Endothelial cell of umbilical vein (primary cell): ENCODE data around the gene STK39. TPM values are rescaled to one million over a fixed set of nuclear protein-coding genes. Genes with fewer than 3 reads are reported as not detected.

Experiments used
- BruUV-seq: library from RNA; stranded (reverse); fragments of 400-500 nt; replicated peaks from 2 replicates; lab custom pipeline; 2021; lab: Mats Ljungman, UMichigan
- CTCF ChIA-PET: fragments of 300-600, 350-600 bp; sonication (Branson Sonifier 250); formaldehyde crosslinking; loops from one replicate; lab custom pipeline; 2021; ENCODE audit warnings: antibody characterized with exemption, inconsistent platforms; lab: Charles Lee
- POLR2A ChIA-PET: fragments of 300-600, 350-600 bp; sonication (Branson Sonifier 250); formaldehyde crosslinking; loops from one replicate; lab custom pipeline; 2021; ENCODE audit warnings: antibody characterized with exemption, inconsistent platforms; lab: Charles Lee
- DNase-seq: peaks from one replicate; pipeline ENCODE4 v3.0.0-alpha.2; 2011; ENCODE audit warnings: low read depth, low spot score
- FAIRE-seq: peaks from 2 replicates; lab custom pipeline; 2011; peaks lifted over from hg19 to GRCh38; lab: Jason Lieb, UNC
- H2AFZ ChIP-seq: 2 replicates; pipeline ENCODE4 v1.6.0; 2012; ENCODE audit warnings: low read depth, low read length, control low read depth, inconsistent platforms
- H3K27ac ChIP-seq: 2 replicates; pipeline ENCODE4 v1.5.1; 2011; ENCODE audit warnings: low read depth, mild to moderate bottlenecking, control low read depth, low read length, moderate library complexity; ENCODE audit not compliant: insufficient read depth
- H3K27me3 ChIP-seq, 2 experiments: 2 replicates each; pipeline versions ENCODE4 v1.6.0 to v1.6.1; 2011; ENCODE audit warnings: low read length in 2 of 2, mixed read lengths in 1 of 2; ENCODE audit not compliant: control insufficient read depth in 2 of 2, insufficient read depth in 2 of 2
- H3K36me3 ChIP-seq, 2 experiments: 2 replicates in 1 of 2; 3 replicates in 1 of 2; pipeline ENCODE4 v1.5.1; 2011; ENCODE audit warnings: low read length in 2 of 2, mild to moderate bottlenecking in 1 of 2, moderate library complexity in 1 of 2; ENCODE audit not compliant: control insufficient read depth in 2 of 2, insufficient read depth in 2 of 2; ENCODE audit errors: extremely low read depth in 1 of 2
- H3K4me1 ChIP-seq: 3 replicates; pipeline ENCODE4 v1.5.1; 2011; ENCODE audit warnings: mild to moderate bottlenecking, low read length; ENCODE audit not compliant: control insufficient read depth, insufficient read depth; ENCODE audit errors: extremely low read depth
- H3K4me2 ChIP-seq: 2 replicates; pipeline ENCODE4 v1.6.1; 2011; ENCODE audit warnings: low read length, control low read depth, mixed read lengths; ENCODE audit not compliant: insufficient read depth
- H3K4me3 ChIP-seq, 3 experiments: fragments of 200-600 bp in 1 of 3; sonication (generic), shearing (Covaris generic) in 1 of 3; replicated peaks in 1 of 3; 2 replicates each; pipeline ENCODE4 v1.5.1; 2011 to 2016; ENCODE audit warnings: control low read depth in 3 of 3, low read length in 3 of 3, mild to moderate bottlenecking in 2 of 3, inconsistent platforms in 1 of 3, low read depth in 1 of 3, moderate library complexity in 1 of 3; ENCODE audit not compliant: insufficient read depth in 1 of 3
- H3K79me2 ChIP-seq: 2 replicates; pipeline ENCODE4 v1.6.0; 2012; ENCODE audit warnings: low read length, inconsistent platforms; ENCODE audit not compliant: control insufficient read depth, insufficient read depth
- H3K9ac ChIP-seq: replicated peaks from 2 replicates; pipeline ENCODE3; 2011; ENCODE audit warnings: low read length, control low read depth; ENCODE audit not compliant: insufficient read depth; ENCODE audit errors: extremely low read depth
- H3K9me1 ChIP-seq: replicated peaks from 3 replicates; pipeline ENCODE4 v1.6.0; 2011; ENCODE audit warnings: mild to moderate bottlenecking, low read length; ENCODE audit not compliant: control insufficient read depth, insufficient read depth; ENCODE audit errors: extremely low read depth
- H3K9me3 ChIP-seq: replicated peaks from 2 replicates; pipeline ENCODE4 v1.5.1; 2012; ENCODE audit warnings: low read length, inconsistent platforms; ENCODE audit not compliant: control insufficient read depth, insufficient read depth
- H4K20me1 ChIP-seq: replicated peaks from 2 replicates; pipeline ENCODE3; 2011; ENCODE audit warnings: mild to moderate bottlenecking, low read length; ENCODE audit not compliant: control insufficient read depth, insufficient read depth; ENCODE audit errors: extremely low read depth
- EZH2 ChIP-seq: IDR thresholded peaks from 2 replicates; pipeline ENCODE4 v1.6.1; 2012; ENCODE audit warnings: borderline replicate concordance, low read depth, mild to moderate bottlenecking, moderate library complexity, low read length, inconsistent platforms; ENCODE audit not compliant: severe bottlenecking
- FOS ChIP-seq: IDR thresholded peaks from 2 replicates; pipeline ENCODE4 v1.6.1; 2011; ENCODE audit warnings: mild to moderate bottlenecking, low read length, moderate library complexity, borderline replicate concordance; ENCODE audit not compliant: insufficient read depth
- GATA2 ChIP-seq: IDR thresholded peaks from 2 replicates; pipeline ENCODE4 v1.7.0; 2011; ENCODE audit warnings: low read depth, mild to moderate bottlenecking, moderate library complexity, mixed read lengths, low read length; ENCODE audit not compliant: insufficient read length, insufficient read depth
- JUN ChIP-seq: IDR thresholded peaks from 2 replicates; pipeline ENCODE4 v1.6.1; 2011; ENCODE audit warnings: borderline replicate concordance, low read depth; ENCODE audit not compliant: insufficient read length, insufficient read depth
- MAX ChIP-seq: IDR thresholded peaks from 2 replicates; pipeline ENCODE4 v1.6.1; 2011; ENCODE audit not compliant: insufficient read depth, insufficient read length
- MYC ChIP-seq: IDR thresholded peaks from one replicate; pipeline ENCODE4 v1.6.1; 2011; ENCODE audit warnings: mild to moderate bottlenecking, low read depth, low read length
- POLR2A ChIP-seq: IDR thresholded peaks from 2 replicates; pipeline ENCODE4 v1.6.1; 2012; ENCODE audit warnings: low read depth, mild to moderate bottlenecking, control low read depth, low read length
- POLR2AphosphoS5 ChIP-seq: IDR thresholded peaks from 2 replicates; pipeline ENCODE4 v1.6.1; 2012; ENCODE audit warnings: low read depth, mild to moderate bottlenecking, control low read depth, low read length, moderate library complexity; ENCODE audit not compliant: insufficient read depth
- dilution Hi-C: fragments of 300-500 bp; cut with MboI; formaldehyde crosslinking; loops from one replicate; pipeline ENCODE4 v1.15.0; 2019; ENCODE audit warnings: low sequenced_read_pairs; ENCODE audit not compliant: extremely low pct_ligation_motif_present
- intact Hi-C: fragments of 100-400 bp; cut with micrococcal nuclease; formaldehyde crosslinking; loops from one replicate; pipeline ENCODE4 v1.10.0; 2022
- polyA plus RNA-seq, 4 experiments: library from polyadenylated mRNA; depleted of rRNA in 3 of 4; stranded (reverse) in 3 of 4; unstranded in 1 of 4; fragments of >200 nt; gene quantifications; 2 replicates each; pipeline versions ENCODE4 v1.2.1 to v1.2.3, GENCODE V29; 2011 to 2012; ENCODE audit warnings: missing spikeins in 1 of 4
- total RNA-seq: library from RNA; stranded (reverse); gene quantifications from 2 replicates; pipeline ENCODE4 v1.2.3, GENCODE V29; 2021
- TF ChIP-seq, protein P1 (sequence below), 2 donors: IDR thresholded peaks; 1 replicate in 1 of 2; 2 replicates in 1 of 2; pipeline ENCODE4 v1.5.1; 2011; ENCODE audit warnings: low read length in 2 of 2, mild to moderate bottlenecking in 2 of 2, moderate library complexity in 2 of 2, control low read depth in 1 of 2, inconsistent platforms in 1 of 2, low read depth in 1 of 2; ENCODE audit not compliant: insufficient read depth in 1 of 2; ENCODE audit errors: extremely low read depth in 1 of 2

STK39 gene
- total and polyA plus RNA-seq, 2 donors (not counting 3 experiments of a cell fraction or from before 2014, with no cell fraction given): 4.6 to 13.1 TPM

GRCh38 chr2:168182550-168183249, 64.7 kb downstream of the STK39 start:
- dilution Hi-C loops: no loop called here
- intact Hi-C loops: no loop called here
- DNase-seq: no peak
- ChIA-PET POLR2A (no interaction called here), CTCF (interaction anchor here (1.1 to 2.0 kb wide), 3 partner anchors 9 to 64 kb away, joined by 3 to 7 read pairs (median 3); no protein-coding TSS in a partner anchor)
- H3K9me1 ChIP-seq: no peaks in the 10 kb centered on the region
- no peaks in the 10 kb centered on the region for H3K36me3 ChIP-seq
- H3K4me3 ChIP-seq: no peak overlapping the region
- H3K4me1 ChIP-seq: peaks cover 14% of the 10 kb centered on the region
- H3K4me2 ChIP-seq: no peak overlapping the region
- no peak overlapping the region for H3K9ac ChIP-seq
- no peaks in the 10 kb centered on the region for H3K9me3 ChIP-seq
- no peak for FAIRE-seq
- no TSS peak for BruUV-seq
- peaks cover 10% of the 10 kb centered on the region for H3K79me2 ChIP-seq
- H3K27me3 ChIP-seq: no peaks in the 10 kb centered on the region
- H4K20me1 ChIP-seq: no peaks in the 10 kb centered on the region
- H2AFZ ChIP-seq: no peak overlapping the region
- no peak overlapping the region for H3K27ac ChIP-seq
- TF ChIP-seq GATA2 (no peak), MAX (no peak), JUN (no peak), FOS (no peak), EZH2 (no peak), POLR2A (no peak), MYC (no peak), POLR2AphosphoS5 (no peak)
- TF ChIP-seq, protein P1, sequence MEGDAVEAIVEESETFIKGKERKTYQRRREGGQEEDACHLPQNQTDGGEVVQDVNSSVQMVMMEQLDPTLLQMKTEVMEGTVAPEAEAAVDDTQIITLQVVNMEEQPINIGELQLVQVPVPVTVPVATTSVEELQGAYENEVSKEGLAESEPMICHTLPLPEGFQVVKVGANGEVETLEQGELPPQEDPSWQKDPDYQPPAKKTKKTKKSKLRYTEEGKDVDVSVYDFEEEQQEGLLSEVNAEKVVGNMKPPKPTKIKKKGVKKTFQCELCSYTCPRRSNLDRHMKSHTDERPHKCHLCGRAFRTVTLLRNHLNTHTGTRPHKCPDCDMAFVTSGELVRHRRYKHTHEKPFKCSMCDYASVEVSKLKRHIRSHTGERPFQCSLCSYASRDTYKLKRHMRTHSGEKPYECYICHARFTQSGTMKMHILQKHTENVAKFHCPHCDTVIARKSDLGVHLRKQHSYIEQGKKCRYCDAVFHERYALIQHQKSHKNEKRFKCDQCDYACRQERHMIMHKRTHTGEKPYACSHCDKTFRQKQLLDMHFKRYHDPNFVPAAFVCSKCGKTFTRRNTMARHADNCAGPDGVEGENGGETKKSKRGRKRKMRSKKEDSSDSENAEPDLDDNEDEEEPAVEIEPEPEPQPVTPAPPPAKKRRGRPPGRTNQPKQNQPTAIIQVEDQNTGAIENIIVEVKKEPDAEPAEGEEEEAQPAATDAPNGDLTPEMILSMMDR (IDR thresholded peaks at IDR 0.05; ENCODE audit: extremely low read depth in 1 of 2, insufficient read depth in 1 of 2, low read depth in 1 of 2, low read length in 2 of 2): no peak
